GM12865 (cell line): ENCODE measurements around the gene SLC35E4.
"Not testable (repeated sequence)": the region's sequence is repeated elsewhere in the genome, so short reads cannot be mapped to it uniquely, and the experiment has no call there.

ENCODE experiments used
- DNase-seq: peaks from one replicate; pipeline ENCODE4 v3.0.0; 2010; ENCODE audit warnings: low read depth
- H3K4me3 ChIP-seq: 2 replicates; pipeline ENCODE4 v1.5.1; 2011; ENCODE audit warnings: mild to moderate bottlenecking, low read depth, low read length, control low read depth
- CTCF ChIP-seq: IDR thresholded peaks from 2 replicates; pipeline ENCODE4 v1.5.1; 2011; ENCODE audit warnings: low read length, control low read depth, low read depth, inconsistent platforms; ENCODE audit not compliant: insufficient read depth; ENCODE audit errors: missing control alignments

SLC35E4 gene

GRCh38 chr22:30635273-30636225 is at the start of gene SLC35E4:
SLC35E4 (plus strand) TSS chr22:30635781; CDS start chr22:30636451, 670 bp downstream.
- DNase-seq, result peak; percentile 95
- TF ChIP-seq CTCF, result peak; percentile 34
- peak within 1 kb of the TSS; percentile 80 for H3K4me3 ChIP-seq

- H3K4me3 ChIP-seq, result no peak overlapping the region
- no peak for TF ChIP-seq CTCF
- DNase-seq, result no peak
Measured at GRCh38 chr22:30586414-30586813, 49.2 kb upstream of the SLC35E4 start.

GRCh38 chr22:30591191-30591587 is 44.4 kb upstream of the SLC35E4 start:
- no peak for DNase-seq

GRCh38 chr22:30591588-30592359 is 43.8 kb upstream of the SLC35E4 start, which contains the start of gene PES1:
PES1 (minus strand) TSS chr22:30591910; CDS start chr22:30591833, 77 bp downstream.
- TF ChIP-seq CTCF, result no peak
- DNase-seq, result peak; percentile 99
- peak within 1 kb of the TSS; percentile 73 for H3K4me3 ChIP-seq

More at GRCh38 chr22:30591191-30591587, 44.4 kb upstream of the SLC35E4 start:
- no peak for TF ChIP-seq CTCF
- peak overlapping the region; percentile 73 for H3K4me3 ChIP-seq

GRCh38 chr22:30592360-30592713 is 43.2 kb upstream of the SLC35E4 start:
- H3K4me3 ChIP-seq, result not testable (repeated sequence)

GRCh38 chr22:30596199-30596598 is 39.4 kb upstream of the SLC35E4 start:
- DNase-seq, result no peak
- H3K4me3 ChIP-seq, result no peak overlapping the region
- TF ChIP-seq CTCF, result no peak

More at GRCh38 chr22:30592360-30592713, 43.2 kb upstream of the SLC35E4 start:
- DNase-seq, result not testable (repeated sequence)

- H3K4me3 ChIP-seq, result no peak overlapping the region
- TF ChIP-seq CTCF, result no peak
- DNase-seq, result no peak
Measured at GRCh38 chr22:30596886-30597285, 38.7 kb upstream of the SLC35E4 start.
